Esophagus (tissue), 2 donors: ENCODE data around the gene MEX3B. TPM values are rescaled to one million over a fixed set of nuclear protein-coding genes. Genes with fewer than 3 reads are reported as not detected.
"Not testable (repeated sequence)": the region's sequence is repeated elsewhere in the genome, so short reads cannot be mapped to it uniquely, and the experiment has no call there.

Source experiments
- H3K27ac ChIP-seq, 2 donors: one replicate each; pipeline ENCODE4 v1.5.1; 2013; ENCODE audit warnings: low read depth in 2 of 2, mild to moderate bottlenecking in 2 of 2, inconsistent platforms in 1 of 2, low read length in 1 of 2, moderate library complexity in 1 of 2
- H3K27me3 ChIP-seq, 2 donors: one replicate each; pipeline ENCODE4 v1.6.1; 2013; ENCODE audit warnings: low read length in 2 of 2, control low read depth in 1 of 2, mild to moderate bottlenecking in 1 of 2; ENCODE audit not compliant: insufficient read depth in 2 of 2, control insufficient read depth in 1 of 2
- H3K36me3 ChIP-seq, 2 donors: one replicate each; pipeline ENCODE4 v1.6.1; 2013; ENCODE audit warnings: low read length in 1 of 2; ENCODE audit not compliant: control insufficient read depth in 2 of 2, insufficient read depth in 2 of 2
- H3K4me1 ChIP-seq, 2 donors: one replicate each; pipeline ENCODE4 v1.6.1; 2013; ENCODE audit warnings: low read length in 1 of 2; ENCODE audit not compliant: control insufficient read depth in 2 of 2, insufficient read depth in 2 of 2
- H3K4me3 ChIP-seq, 2 donors: one replicate each; pipeline ENCODE4 v1.5.1; 2013; ENCODE audit warnings: low read length in 2 of 2, mild to moderate bottlenecking in 2 of 2, low read depth in 1 of 2, moderate library complexity in 1 of 2
- H3K9me3 ChIP-seq, 2 donors: one replicate each; pipeline ENCODE4 v1.6.1; 2013; ENCODE audit warnings: mild to moderate bottlenecking in 2 of 2, low read depth in 1 of 2, low read length in 1 of 2, moderate library complexity in 1 of 2; ENCODE audit not compliant: control insufficient read depth in 2 of 2, insufficient read depth in 1 of 2
- WGBS, 2 donors: extraction: QIAGEN DNeasy Blood & Tissue Kit; methylation state at CpG; one replicate each; pipeline ENCODE4 v1.1.7; 2013; 5-methylcytosine and 5-hydroxymethylcytosine counted together
- polyA plus RNA-seq, 2 donors: library from polyadenylated mRNA; stranded (reverse); fragments of 200-250 nt; gene quantifications; one replicate each; pipeline ENCODE4 v1.2.3, GENCODE V29; 2013
- donor health status: healthy with polysubstance abuse.
- donor health status: Bipolar disorder and iron deficiency.

MEX3B gene
- polyA plus RNA-seq, 2 donors: 0.39 to 0.42 TPM

GRCh38 chr15:82017656-82018055, 28.2 kb downstream of the MEX3B start:
- Histone ChIP-seq H3K27me3 (no peaks in the 10 kb centered on the region), H3K36me3 (no peaks in the 10 kb centered on the region), H3K9me3 (peaks cover 0 to 2% of the 10 kb centered on the region in 2 donors), H3K4me1 (no peaks in the 10 kb centered on the region), H3K4me3 (no peak overlapping the region), H3K27ac (no peak overlapping the region)
- 77 to 80% methylated on average over 7 of the region's 7 CpGs for WGBS, 2 donors

- Histone ChIP-seq H3K4me3 (no peak overlapping the region), H3K27ac (no peak overlapping the region), H3K4me1 (no peaks in the 10 kb centered on the region), H3K27me3 (no peaks in the 10 kb centered on the region), H3K36me3 (no peaks in the 10 kb centered on the region), H3K9me3 (peaks cover 0 to 2% of the 10 kb centered on the region in 2 donors)
- WGBS, 2 donors: 76 to 77% methylated on average over 3 of the region's 3 CpGs
These were observed 30.8 kb downstream of the MEX3B start for GRCh38 chr15:82014989-82015388.

DNA sequence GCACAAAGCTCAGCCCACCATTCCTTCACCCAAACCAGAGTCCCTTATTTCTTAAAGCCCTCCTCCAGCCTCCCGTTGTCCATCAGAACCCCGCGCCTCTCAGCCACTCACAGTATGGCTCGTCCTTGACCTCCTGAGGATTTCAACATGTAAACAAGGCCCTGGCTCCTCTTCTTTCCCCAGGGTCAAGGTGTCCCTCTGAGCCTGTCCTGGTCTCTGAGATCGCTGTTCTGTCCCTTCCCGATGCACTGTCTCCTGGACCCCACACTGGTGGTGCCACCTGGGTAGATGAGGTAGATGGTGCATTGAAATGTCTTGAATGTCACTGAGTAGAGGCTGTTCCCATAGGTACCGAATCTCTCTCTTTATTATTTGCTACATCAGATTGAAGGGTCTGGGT, 32.9 kb downstream of the MEX3B start:
- no peaks in the 10 kb centered on the region for H3K4me1 ChIP-seq
- H3K9me3 ChIP-seq: peaks cover 0 to 2% of the 10 kb centered on the region in 2 donors
- no peak overlapping the region for H3K4me3 ChIP-seq
- no peak overlapping the region for H3K27ac ChIP-seq
- WGBS, 2 donors: 76 to 86% methylated on average over 7 of the region's 7 CpGs
- H3K36me3 ChIP-seq: no peaks in the 10 kb centered on the region
- no peaks in the 10 kb centered on the region for H3K27me3 ChIP-seq

DNA sequence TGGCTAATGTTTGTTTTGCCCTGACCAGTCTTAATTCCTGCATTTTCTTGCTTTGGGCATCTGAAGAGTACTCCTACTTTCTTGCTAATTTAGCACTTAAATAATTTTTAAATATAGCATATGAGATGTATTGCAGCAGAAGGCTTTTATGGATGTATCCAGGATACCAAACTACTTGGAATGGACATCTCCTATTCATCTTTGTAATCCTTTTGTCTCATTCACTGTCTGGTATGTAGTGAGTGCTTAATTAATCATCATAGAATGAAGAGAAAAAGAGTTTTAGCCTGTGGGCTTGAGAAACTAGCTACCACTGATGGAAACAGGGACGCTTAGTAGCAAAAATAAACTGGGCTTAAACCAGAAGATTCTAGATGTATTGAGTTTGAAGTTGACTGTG, 40.6 kb downstream of the MEX3B start:
- no peak overlapping the region for H3K4me3 ChIP-seq
- no peaks in the 10 kb centered on the region for H3K27me3 ChIP-seq
- H3K9me3 ChIP-seq: no peaks in the 10 kb centered on the region
- H3K4me1 ChIP-seq: no peaks in the 10 kb centered on the region
- no peaks in the 10 kb centered on the region for H3K36me3 ChIP-seq
- no peak overlapping the region for H3K27ac ChIP-seq
- 63 to 85% methylated on average over 1 of the region's 1 CpG for WGBS, 2 donors

DNA sequence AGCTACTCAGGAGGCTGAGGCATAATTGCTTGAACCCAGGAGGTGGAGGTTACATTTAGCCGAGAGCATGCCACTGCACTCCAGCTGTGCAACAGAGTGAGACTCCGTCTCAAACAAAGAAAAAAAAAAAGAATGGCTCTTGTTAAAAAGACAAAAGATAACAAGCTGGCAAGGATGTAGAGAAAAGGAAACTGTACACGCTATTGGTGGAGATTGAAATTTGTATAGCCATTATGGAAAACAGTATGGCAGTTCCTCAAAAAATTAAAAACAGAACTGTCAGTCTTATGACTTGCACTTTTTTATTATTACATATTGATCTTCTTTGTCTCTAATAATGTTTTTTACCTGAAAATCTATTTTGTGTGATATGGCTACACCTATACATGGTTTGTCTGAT, 41.9 kb downstream of the MEX3B start:
- H3K36me3 ChIP-seq: no peaks in the 10 kb centered on the region
- no peaks in the 10 kb centered on the region for H3K9me3 ChIP-seq
- H3K4me3 ChIP-seq: no peak overlapping the region
- no peak overlapping the region for H3K27ac ChIP-seq
- WGBS, 2 donors: 81% methylated on average over 3 of the region's 3 CpGs
- H3K27me3 ChIP-seq: no peaks in the 10 kb centered on the region
- H3K4me1 ChIP-seq: no peaks in the 10 kb centered on the region

- H3K27me3 ChIP-seq, H3K9me3 ChIP-seq, H3K4me1 ChIP-seq, H3K27ac ChIP-seq, H3K36me3 ChIP-seq, H3K4me3 ChIP-seq: not testable (repeated sequence)
- 71 to 72% methylated on average over 22 of the region's 22 CpGs for WGBS, 2 donors
These were observed 50.7 kb downstream of the MEX3B start for GRCh38 chr15:81995081-81995480.

DNA sequence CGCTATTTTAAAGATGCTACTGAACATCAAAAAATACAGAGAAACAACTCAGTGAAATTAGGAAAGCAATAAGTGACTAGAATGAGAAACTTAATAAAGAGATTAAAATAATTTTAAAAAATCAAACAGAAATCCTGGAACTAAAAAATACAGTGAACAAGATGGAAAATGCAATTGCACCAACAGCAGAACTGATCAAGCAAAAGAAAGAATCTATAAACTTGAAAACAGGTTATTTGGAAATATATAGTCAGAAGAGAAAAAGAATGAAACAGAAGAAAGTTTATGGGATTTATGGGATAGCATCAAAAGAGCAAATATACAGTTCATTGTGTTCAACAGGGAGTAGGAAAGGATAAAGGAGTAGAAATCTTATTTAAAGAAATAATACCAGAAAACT, 53.3 kb downstream of the MEX3B start:
- Histone ChIP-seq H3K36me3 (no peaks in the 10 kb centered on the region), H3K9me3 (peaks cover 0 to 3% of the 10 kb centered on the region in 2 donors), H3K27ac (no peak overlapping the region), H3K27me3 (no peaks in the 10 kb centered on the region), H3K4me1 (no peaks in the 10 kb centered on the region), H3K4me3 (no peak overlapping the region)
- 91% methylated on average over 1 of the region's 1 CpG for whole genome bisulfite sequencing, 2 donors

Other genes starting within 250 kb of the MEX3B start
- gene EFL1, start 216.7 kb upstream of the MEX3B start, polyA plus RNA-seq: 1 to 10 TPM; 2.6 to 7.5 TPM
- 1 to 10 TPM in 1 of 2 donors, under 1 TPM in 1; 0.47 to 2.3 TPM for gene SAXO2, start 216.8 kb upstream of the MEX3B start, polyA plus RNA-seq